H1 (cell line): Measurements from ENCODE around the gene HIVEP3. TPM values are rescaled to one million over a fixed set of nuclear protein-coding genes. Genes with fewer than 3 reads are reported as not detected.

Experiments
- ASH2L ChIP-seq: fragments of 200-600, 300-600 bp; sonication (generic); IDR thresholded peaks from one replicate; pipeline ENCODE4 v1.7.1; 2017; ENCODE audit warnings: low read length
- BACH1 ChIP-seq: IDR thresholded peaks from 2 replicates; pipeline ENCODE4 v1.6.1; 2012; ENCODE audit warnings: low read length, improper control_type of control experiment
- CBX5 ChIP-seq: fragments of 300-800, 300-1000 bp; sonication (generic); IDR thresholded peaks from 2 replicates; pipeline ENCODE4 v1.7.1; 2016; ENCODE audit warnings: antibody characterized with exemption, low read length, low read depth
- CHD1 ChIP-seq: IDR thresholded peaks from 2 replicates; pipeline ENCODE4 v1.6.1; 2012; ENCODE audit warnings: low read depth, low read length, improper control_type of control experiment
- EGR1 ChIP-seq: IDR thresholded peaks from 2 replicates; pipeline ENCODE4 v1.6.1; 2011; ENCODE audit warnings: low read depth, low read length, borderline replicate concordance
- HDAC6 ChIP-seq: IDR thresholded peaks from one replicate; pipeline ENCODE4 v1.7.1; 2012; ENCODE audit warnings: low read depth, mild to moderate bottlenecking, inconsistent platforms, low read length, moderate library complexity
- RBBP5 ChIP-seq: IDR thresholded peaks from 2 replicates; pipeline ENCODE4 v1.7.1; 2012; ENCODE audit warnings: low read depth, mild to moderate bottlenecking, inconsistent platforms, low read length, moderate library complexity, borderline replicate concordance
- SP1 ChIP-seq: IDR thresholded peaks from 2 replicates; pipeline ENCODE4 v1.6.1; 2011; ENCODE audit warnings: low read depth, low read length
- polyA plus RNA-seq, 7 experiments: library from polyadenylated mRNA; depleted of rRNA in 3 of 7; stranded (reverse) in 5 of 7; unstranded in 2 of 7; fragments of >200 nt in 5 of 7; fragments of 200-250 nt in 2 of 7; gene quantifications; 1 replicate in 5 of 7; 2 replicates in 1 of 7; 4 replicates in 1 of 7; pipeline versions ENCODE4 v1.2.1 to v1.2.3, GENCODE V29; 2011 to 2013; ENCODE audit warnings: missing spikeins in 2 of 7, mixed read lengths in 2 of 7
- total RNA-seq: library from RNA; stranded (reverse); fragmentation: NEBNext Ultra II Directional; extraction: Animal tissue kit (Norgen Biotek cat#: 25700); gene quantifications from 2 replicates; pipeline ENCODE4 v1.2.1, GENCODE V29; 2021

HIVEP3 gene
- total and polyA plus RNA-seq, 2 of the 8 experiments (the other 6 are each of a cell fraction or from before 2014, with no cell fraction given) = 0.24 to 0.69 TPM

GRCh38 chr1:41615981-41616380, 302.7 kb downstream of the HIVEP3 start (continued):
- no peak for TF ChIP-seq SP1
- TF ChIP-seq HDAC6 = no peak
- TF ChIP-seq BACH1 = no peak
- no peak for TF ChIP-seq ASH2L
- no peak for TF ChIP-seq CBX5
- no peak for TF ChIP-seq EGR1
- TF ChIP-seq CHD1 = no peak
- TF ChIP-seq RBBP5 = no peak
